ENCODE data around the gene C2orf81.
"Not testable (repeated sequence)": the region's sequence is repeated elsewhere in the genome, so short reads cannot be mapped to it uniquely, and the experiment has no call there.

C2orf81 gene

GRCh38 chr2:74442483-74443297, 21.3 kb upstream of the C2orf81 start:
- not testable (repeated sequence) for DNase-seq

DNA sequence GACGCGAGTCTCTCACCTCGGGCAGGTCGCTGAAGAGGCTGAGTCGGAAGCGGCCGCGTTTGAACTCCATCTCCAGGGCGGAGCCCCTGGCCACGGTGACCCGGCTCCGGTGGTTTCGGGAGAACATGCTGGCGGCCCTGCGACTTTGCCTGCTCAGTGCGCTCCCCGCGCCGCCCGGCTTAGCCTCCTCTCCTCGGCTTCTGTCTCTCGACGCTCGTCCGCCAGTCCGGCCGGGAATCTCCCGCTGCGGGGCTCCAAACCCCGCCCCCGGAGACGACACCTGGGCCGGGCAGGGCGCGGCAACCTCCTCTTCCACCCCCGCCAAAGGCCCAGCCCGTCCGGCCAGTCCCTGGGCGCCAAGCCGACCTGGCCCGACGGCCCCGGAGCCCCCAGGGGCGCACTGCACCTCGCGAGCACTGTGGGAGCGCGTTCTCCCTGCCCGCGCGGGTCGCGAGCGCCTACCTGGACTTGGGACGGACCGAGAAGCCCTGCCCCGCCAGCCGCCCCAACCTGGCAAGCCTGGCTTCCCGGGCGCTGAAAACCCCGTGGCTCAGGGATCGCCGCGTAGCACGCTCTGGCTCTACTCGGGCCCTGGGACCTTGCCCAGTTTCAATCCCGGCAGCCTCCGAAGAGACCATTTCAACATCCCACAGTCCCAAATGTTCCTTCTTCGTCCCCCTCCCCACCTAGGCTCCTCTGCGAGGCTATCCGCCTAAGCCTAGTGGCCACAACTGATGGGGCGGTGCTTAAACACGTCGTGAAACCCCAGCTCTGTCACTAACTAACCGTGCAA, 20.5 kb upstream of the C2orf81 start, which contains the start of gene RTKN:
RTKN (minus strand) TSS at position 248 of the 793 bp plus-strand sequence; CDS start at position 127, 121 bp downstream.
- peak; percentile 49 for DNase-seq

DNA sequence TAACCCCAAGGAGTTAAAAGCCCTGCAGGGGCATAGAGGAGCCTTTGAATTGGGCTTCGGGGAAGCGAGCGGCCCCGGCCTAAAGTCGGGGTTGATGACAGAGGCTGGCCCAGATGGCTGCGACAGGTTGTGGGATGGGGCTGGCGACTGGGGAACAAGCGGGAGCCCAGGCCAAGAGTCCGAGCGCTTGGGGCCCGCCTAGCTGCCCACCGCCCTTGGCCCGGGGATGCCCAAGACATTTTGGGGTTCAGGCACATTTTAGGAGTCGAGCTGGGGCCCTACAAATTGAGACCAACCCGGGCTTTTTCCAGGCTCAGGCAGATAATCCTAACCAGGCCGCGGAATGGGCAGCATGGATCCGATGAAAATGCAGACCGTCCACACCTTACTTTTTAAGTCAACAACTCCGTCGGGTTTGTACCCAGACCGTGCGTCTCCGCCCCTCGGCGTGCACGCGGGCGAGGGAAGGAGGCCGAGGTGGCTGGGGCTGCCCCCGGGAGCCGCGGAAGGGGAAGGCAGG, 19.8 kb upstream of the C2orf81 start:
- DNase-seq, result no peak

GRCh38 chr2:74440378-74441169, 19.2 kb upstream of the C2orf81 start:
- DNase-seq, result peak; percentile 53

DNA sequence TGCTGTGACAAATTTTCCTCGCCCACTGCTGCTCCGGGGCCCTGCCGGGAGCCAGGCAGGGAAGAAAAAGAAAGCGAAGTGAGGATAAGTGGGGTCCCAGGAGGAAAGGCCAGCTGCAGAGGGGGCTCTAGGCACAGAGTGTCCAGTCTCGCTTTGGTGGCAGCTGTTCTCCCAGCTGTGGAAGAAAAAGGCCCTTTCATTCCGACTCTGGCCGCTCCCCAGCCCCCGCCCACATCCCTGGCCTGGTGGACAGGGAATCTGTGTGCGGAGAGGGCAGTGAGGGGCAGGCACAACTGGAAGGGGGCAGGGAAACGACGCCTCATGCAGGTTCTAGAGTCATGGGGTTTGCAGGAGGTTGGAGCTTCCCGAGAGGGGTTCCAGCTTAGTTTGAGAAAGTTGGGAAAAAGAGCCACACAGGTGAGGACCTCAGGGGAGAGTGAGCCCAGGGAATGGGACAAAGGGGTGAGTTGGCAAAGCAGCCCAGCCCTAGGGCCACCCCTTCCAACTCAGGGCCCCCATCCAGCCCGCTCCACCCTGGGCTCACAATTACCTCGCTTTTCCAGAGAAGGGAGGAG, 18.5 kb upstream of the C2orf81 start:
- DNase-seq, result no peak

GRCh38 chr2:74439373-74439772, 18.0 kb upstream of the C2orf81 start:
- DNase-seq, result no peak

DNA sequence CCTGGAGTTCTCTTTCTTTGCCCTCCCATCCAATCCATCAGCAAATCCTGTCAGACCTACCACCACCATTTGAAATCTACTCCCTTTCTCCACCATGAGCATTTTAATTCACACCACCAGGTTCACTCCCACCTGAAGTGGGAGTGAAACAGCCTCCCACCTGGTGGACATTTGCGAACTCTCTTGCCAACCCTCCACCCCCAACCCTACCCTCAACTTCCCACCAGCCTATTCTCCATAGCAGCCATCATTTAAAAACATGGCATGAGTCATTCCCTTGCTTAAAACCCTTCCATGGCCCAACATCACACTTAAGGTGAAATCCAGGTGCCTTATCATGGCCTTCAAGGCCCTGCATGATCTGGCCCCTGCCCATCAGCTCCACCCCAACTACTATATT, 16.8 kb upstream of the C2orf81 start:
- no peak for DNase-seq

GRCh38 chr2:74436848-74437695, 15.7 kb upstream of the C2orf81 start:
- DNase-seq, result no peak

GRCh38 chr2:74436111-74436805, 14.8 kb upstream of the C2orf81 start:
- no peak for DNase-seq

DNA sequence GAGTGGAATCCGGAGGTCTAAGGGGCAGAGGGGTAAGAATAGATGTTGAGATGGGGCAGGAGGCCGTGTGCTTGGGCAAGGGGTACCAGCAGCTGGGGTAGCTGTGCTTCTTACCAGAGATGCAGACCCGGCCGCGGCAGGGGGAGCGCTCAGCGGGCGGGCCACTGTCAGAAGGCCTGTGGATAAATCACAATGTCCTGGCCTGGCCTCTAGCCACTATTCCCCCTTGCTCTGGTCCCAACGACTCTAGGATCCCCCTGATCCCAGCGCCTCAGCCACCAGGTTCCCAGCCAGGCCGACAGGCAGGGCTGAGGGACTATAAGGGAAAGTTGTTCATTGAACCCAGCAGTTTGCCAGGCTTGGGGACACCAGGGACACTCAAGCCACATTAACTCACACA, 9.1 kb upstream of the C2orf81 start:
- DNase-seq, result no peak

DNA sequence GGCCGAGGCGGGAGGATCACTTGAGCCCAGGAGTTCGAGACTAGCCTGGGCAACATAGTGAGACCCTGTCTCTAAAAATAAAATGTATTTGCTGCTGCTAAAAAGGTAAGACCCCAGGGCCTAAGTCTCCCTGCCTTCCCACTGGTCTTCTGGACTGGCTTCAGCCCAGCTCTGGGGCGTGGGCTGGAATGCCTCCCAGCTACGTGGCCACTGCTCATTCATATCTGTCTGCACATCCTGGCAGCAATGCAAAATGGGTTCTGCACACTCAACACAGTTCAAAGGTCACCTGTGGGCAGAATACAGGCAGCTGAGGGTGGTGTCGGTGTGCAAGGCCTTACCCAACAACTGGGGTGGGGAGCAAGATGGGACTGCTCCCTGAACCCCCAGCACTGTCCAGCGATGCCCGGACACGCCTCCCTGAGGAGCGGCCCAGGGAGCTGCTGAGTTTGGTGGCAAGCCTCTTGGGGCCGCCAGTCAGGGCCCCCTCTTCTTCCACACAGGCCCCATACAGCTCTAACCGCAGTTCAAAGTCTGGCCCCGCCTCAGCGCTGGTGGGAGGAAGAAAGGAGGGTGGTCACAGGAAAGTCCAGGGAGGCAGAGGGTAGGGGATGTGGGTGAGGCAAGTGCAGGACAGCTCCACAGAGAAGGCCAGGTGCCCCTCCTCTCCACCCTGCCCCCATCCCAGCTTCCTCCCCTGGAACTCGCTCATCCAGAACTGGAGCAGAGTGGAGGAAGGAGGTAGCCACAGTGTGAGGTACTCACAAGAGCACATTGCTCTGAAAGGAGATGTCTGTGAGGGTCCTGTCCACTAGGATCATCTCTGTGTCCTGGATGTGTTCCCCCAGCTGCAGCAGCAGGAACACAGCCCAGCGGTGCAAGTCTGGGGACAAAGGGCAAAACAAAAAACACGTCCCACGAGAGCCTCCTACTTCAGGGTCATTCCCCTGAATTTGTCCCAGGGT, 8.3 kb upstream of the C2orf81 start:
- DNase-seq, result no peak

DNA sequence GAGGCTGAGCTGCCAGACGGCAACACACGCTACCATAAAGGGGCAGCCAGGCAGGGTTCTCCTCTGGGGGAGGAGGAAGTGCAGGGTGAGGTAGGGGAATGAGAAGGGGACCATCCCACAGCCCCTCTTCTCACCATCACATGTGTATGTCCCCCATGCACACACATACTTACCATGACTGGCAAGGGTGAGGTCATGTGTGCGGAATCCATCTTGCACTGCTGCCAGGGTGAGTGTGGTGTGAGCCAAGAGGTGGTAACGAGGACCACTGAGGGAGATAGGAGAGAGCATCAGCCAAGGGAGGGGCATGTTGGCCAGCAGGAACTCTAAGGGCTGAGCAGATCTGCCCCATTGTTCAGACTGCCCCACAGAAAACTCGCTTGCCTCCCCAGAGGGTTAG, 7.3 kb upstream of the C2orf81 start:
- DNase-seq, result no peak

DNA sequence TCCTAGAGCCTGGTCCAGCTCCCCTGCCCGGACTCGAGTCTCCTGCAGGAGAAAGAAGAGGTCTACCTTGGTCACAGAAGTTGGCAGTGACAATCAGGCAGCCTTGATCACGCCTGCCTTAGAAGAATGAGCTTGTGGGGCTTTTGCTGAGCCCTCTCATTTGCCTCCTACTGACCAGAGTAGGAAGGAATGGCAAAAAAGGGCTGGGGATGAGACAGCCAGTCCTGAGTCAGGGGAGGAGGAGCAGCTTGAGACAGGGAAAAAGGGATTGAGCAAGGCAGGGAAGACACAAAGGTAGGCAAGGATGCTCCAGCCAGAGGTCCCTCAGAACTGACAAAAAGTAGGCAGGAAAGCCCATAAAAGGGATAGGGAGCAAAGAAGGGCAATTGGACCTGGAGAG, 6.1 kb upstream of the C2orf81 start:
- DNase-seq, result no peak

- no peak for DNase-seq
Observed at GRCh38 chr2:74426181-74426758, 4.9 kb upstream of the C2orf81 start.

DNA sequence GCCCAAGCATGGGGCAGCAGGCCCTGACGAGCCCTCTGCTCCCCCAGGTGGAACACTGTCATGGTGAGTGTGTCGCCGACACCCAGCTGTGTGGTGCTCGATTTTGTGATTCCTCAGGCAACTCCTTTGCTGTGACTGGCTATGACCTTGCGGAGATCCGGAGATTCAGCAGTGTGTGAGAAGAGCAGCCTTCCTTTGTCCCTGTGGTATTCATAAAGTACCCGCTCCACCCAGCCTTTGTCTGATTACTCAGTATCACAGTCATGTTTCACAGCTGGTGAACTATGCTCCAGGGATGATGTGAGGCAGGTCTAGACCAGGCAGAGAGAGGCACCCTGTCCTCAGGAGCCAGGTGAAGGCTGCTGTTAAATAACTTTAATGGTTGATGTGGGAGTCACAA, 4.1 kb upstream of the C2orf81 start:
- no peak for DNase-seq

- no peak for DNase-seq
Observed at GRCh38 chr2:74424995-74425406, 3.6 kb upstream of the C2orf81 start.

GRCh38 chr2:74424139-74424992, 2.9 kb upstream of the C2orf81 start:
- no peak for DNase-seq

All from NCI-H1048 (cell line).